GM10266 (cell line): ENCODE data around the gene ADAMTS18.
A peak's percentile ranks its signal among the peaks of the same experiment; 100 is the strongest.

Source experiments
- DNase-seq: peaks from one replicate; pipeline ENCODE4 v3.0.0; 2012; ENCODE audit errors: extremely low spot score
- TF ChIP-seq, protein P1 (sequence below): IDR thresholded peaks from 2 replicates; pipeline ENCODE4 v1.5.1; 2012; ENCODE audit warnings: mild to moderate bottlenecking, low read depth; ENCODE audit not compliant: control insufficient read depth, insufficient read depth; ENCODE audit errors: missing control alignments

Gene ADAMTS18

DNA sequence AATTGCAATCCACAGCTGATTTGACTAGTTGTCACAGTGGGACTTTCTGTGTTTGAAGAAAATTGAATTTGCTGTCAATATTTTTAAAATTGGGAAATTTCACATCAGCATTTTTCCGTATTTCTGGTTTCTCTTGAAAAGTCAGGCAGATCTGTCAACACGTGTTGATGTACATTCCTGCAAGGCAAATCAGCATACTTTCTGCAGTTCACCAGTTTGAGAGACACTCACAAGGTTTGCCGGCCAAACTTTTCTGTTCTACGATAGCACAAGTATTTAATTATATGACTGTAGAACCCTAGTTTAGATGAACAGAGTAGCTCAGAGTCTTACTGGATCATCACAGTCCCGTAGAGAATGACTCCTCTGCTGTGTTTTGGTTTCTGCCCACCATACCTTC lies 102.0 kb downstream of the ADAMTS18 start:
- TF ChIP-seq, protein P1, sequence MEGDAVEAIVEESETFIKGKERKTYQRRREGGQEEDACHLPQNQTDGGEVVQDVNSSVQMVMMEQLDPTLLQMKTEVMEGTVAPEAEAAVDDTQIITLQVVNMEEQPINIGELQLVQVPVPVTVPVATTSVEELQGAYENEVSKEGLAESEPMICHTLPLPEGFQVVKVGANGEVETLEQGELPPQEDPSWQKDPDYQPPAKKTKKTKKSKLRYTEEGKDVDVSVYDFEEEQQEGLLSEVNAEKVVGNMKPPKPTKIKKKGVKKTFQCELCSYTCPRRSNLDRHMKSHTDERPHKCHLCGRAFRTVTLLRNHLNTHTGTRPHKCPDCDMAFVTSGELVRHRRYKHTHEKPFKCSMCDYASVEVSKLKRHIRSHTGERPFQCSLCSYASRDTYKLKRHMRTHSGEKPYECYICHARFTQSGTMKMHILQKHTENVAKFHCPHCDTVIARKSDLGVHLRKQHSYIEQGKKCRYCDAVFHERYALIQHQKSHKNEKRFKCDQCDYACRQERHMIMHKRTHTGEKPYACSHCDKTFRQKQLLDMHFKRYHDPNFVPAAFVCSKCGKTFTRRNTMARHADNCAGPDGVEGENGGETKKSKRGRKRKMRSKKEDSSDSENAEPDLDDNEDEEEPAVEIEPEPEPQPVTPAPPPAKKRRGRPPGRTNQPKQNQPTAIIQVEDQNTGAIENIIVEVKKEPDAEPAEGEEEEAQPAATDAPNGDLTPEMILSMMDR: no peak
- DNase-seq: no peak

- TF ChIP-seq, protein P1: no peak
- no peak for DNase-seq
Observed at GRCh38 chr16:77331802-77332586, 102.8 kb downstream of the ADAMTS18 start.

GRCh38 chr16:77331043-77331442 lies 103.8 kb downstream of the ADAMTS18 start:
- TF ChIP-seq, protein P1: no peak
- no peak for DNase-seq

- TF ChIP-seq, protein P1: no peak
- DNase-seq: no peak
Observed at GRCh38 chr16:77330332-77331042, 104.3 kb downstream of the ADAMTS18 start.

- no peak for DNase-seq
- TF ChIP-seq, protein P1: no peak
Observed at GRCh38 chr16:77328768-77329167, 106.1 kb downstream of the ADAMTS18 start.

DNA sequence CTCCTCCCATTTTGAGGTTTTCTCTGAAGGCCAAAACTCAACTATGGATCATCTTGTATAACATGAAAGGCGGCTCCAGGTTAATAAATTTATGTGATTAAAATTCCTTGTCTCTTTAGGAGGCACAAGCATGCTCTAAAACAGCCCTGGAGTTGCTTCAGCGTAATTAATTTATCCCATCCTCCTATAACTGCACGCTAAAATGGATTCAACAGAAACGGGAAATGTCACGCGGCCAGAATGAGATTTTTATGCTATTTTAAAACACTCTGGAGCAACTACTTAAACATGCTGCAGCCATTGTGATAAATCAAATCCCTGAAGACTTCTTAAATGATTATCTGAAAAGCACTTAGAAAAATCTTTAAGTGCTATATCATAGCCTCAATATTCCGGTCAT lies 106.6 kb downstream of the ADAMTS18 start:
- DNase-seq: no peak
- TF ChIP-seq, protein P1: no peak

DNA sequence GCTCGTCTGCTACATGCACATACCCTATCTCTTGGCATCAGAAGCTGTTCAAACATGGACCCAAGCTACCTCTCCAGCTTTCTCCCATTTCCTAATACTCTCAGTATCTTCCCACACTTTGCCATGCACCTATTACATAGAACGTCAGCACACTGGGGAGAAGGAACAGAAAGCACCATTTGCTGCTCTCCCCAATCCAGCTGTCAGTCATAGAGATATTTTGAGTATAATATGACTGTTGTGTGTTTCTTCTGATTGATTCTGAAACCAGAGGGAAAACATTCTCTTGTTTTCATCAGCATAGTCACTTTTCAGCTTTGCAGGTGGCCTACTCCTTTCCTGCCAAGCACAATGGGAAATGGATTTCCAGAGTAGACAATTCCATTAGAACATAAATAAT lies 107.1 kb downstream of the ADAMTS18 start:
- DNase-seq: peak; percentile 9
- TF ChIP-seq, protein P1: no peak
